Right kidney (tissue), 1 donor: ENCODE results near the gene KHNYN.
"Not testable (repeated sequence)": the region's sequence is repeated elsewhere in the genome, so short reads cannot be mapped to it uniquely, and the experiment has no call there.

Experiments
- DNase-seq: peaks from one replicate; pipeline ENCODE4 v3.0.0-alpha.2; 2016

The KHNYN gene

DNA sequence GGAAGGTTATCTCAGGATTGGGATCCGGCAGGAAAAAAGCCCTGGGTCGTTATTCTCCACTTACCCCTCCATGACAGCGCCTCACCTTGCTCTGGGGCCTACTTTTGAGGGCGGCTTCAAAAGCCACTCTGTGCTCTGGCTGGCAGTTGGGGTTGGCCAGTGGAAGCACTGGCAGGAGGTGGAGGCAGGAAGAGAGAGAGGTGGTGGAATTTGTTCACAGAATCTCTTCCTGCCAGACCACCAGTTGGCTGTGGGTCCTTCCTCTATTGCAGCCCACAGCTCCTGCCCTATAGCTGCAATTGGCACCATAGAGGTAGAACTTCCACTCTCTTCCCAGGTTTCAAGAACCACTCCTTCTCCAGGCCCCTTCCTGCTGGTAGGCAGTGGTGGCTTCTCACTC, 45.5 kb downstream of the KHNYN start:
- no peak for DNase-seq

GRCh38 chr14:24479999-24480398, 50.2 kb downstream of the KHNYN start:
- DNase-seq = not testable (repeated sequence)

- peak; percentile 8 for DNase-seq
Observed at GRCh38 chr14:24481622-24482324, 52.0 kb downstream of the KHNYN start.

DNA sequence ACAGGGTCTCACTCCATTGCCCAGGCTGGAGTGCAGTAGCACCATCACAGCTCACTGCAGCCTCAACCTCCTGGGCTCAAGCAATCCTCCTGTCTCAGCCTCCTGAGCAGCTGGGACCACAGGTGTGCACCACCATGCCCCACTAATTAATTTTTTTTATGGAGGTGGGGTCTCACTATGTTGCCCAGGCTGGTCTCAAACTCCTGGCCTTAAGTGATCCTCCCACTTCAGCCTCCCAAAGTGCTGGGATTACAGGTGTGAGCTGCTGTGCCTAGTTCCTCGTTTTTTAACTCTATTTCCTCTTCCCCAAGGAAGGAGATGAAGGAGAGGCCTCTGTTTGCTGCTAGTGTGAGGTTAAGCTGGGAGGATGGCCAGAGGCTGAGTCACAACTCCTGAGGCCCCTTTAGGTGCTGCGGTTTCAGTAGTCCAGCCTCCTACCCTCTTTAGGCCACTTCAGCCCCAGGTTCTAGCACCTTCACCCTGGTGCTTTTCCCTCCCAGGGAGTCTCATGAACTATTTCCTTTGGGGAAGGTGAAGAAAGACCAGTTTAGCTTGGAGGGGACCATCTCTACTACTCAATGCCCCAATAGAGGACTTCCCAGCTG, 53.0 kb downstream of the KHNYN start:
- DNase-seq = not testable (repeated sequence)

GRCh38 chr14:24483604-24484252, 54.0 kb downstream of the KHNYN start:
- no peak for DNase-seq
